Gastrocnemius medialis (tissue), 4 donors: ENCODE results near the gene PRDM16.

Experiments
- POLR2A ChIP-seq, 2 donors: fragments of 450-650 bp; IDR thresholded peaks; one replicate each; pipeline ENCODE4 v1.6.1; 2017; ENCODE audit warnings: antibody characterized with exemption in 2 of 2, mild to moderate bottlenecking in 2 of 2, moderate library complexity in 2 of 2
- TF ChIP-seq, protein P1 (sequence below), 5 experiments: fragments of 450-650 bp in 3 of 5; fragments of 200-600 bp in 2 of 5; sonication (generic) in 2 of 5; IDR thresholded peaks in 4 of 5; conservative IDR thresholded peaks in 1 of 5; 1 replicate in 4 of 5; 2 replicates in 1 of 5; pipeline ENCODE4 v1.5.1; 2016 to 2019; ENCODE audit warnings: antibody characterized with exemption in 5 of 5, mild to moderate bottlenecking in 3 of 5, moderate library complexity in 3 of 5

DNA sequence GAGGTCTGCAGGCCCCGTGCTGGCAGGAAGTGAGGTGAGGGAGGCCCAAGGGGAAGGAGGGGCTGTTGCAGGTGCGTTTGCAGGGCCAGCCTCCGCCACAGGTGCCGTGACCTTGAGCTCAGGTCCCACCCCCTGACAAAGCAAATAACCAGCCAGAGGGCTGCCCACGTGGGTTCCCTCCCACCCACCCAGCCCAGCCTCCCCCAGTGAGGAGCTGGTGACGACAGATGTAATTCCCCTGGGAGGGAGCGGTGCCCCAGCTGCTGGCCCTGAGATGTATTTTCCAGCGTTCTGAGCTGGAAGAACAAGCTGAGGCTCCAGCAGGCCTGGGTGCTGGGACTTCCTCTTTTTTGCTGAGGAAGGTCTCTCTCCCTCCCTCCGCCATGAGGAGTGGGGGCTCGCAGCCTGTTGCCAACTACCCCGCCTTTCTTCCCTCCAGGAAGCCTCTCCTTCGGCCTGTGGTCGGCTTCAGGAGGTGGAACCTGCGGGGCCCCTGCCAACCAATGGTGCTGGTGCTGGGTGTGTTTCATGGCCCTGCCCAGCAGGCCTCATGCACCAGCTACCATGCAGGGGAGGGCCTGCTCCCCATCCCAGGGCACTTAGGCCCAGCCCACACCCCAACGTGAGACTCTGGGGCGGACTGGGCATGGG is 153.2 kb downstream of the PRDM16 start:
- TF ChIP-seq, protein P1, sequence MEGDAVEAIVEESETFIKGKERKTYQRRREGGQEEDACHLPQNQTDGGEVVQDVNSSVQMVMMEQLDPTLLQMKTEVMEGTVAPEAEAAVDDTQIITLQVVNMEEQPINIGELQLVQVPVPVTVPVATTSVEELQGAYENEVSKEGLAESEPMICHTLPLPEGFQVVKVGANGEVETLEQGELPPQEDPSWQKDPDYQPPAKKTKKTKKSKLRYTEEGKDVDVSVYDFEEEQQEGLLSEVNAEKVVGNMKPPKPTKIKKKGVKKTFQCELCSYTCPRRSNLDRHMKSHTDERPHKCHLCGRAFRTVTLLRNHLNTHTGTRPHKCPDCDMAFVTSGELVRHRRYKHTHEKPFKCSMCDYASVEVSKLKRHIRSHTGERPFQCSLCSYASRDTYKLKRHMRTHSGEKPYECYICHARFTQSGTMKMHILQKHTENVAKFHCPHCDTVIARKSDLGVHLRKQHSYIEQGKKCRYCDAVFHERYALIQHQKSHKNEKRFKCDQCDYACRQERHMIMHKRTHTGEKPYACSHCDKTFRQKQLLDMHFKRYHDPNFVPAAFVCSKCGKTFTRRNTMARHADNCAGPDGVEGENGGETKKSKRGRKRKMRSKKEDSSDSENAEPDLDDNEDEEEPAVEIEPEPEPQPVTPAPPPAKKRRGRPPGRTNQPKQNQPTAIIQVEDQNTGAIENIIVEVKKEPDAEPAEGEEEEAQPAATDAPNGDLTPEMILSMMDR (IDR thresholded peaks at IDR 0.05 in 4 of 5, conservative IDR thresholded peaks at IDR 0.05 in 1 of 5), result no peak
- no peak for TF ChIP-seq POLR2A (IDR thresholded peaks at IDR 0.05)
